Left lobe of liver (tissue), 2 donors: ENCODE data around the gene ASZ1. TPM values are rescaled to one million over a fixed set of nuclear protein-coding genes. Genes with fewer than 3 reads are reported as not detected.

Experiments used
- ATAC-seq: fragments of 200-7000 bp; cut with Tn5 transposase; one replicate; pipeline ENCODE4 v1.9.1; 2020; ENCODE audit warnings: mild to moderate bottlenecking, moderate library complexity
- DNase-seq: peaks from one replicate; pipeline ENCODE4 v3.0.0-alpha.2; 2020; ENCODE audit warnings: low spot score
- total RNA-seq: library from RNA; stranded (reverse); gene quantifications from one replicate; pipeline ENCODE4 v1.2.1, GENCODE V29; 2021
- donor health status: DM: no; HTN: no; CAD: no; lungs with moderate emphysema.
- donor health status: DM: no; HTN: yes; CAD: no.

ASZ1 gene
- total RNA-seq, 1 donor from 2014 or later = not detected

DNA sequence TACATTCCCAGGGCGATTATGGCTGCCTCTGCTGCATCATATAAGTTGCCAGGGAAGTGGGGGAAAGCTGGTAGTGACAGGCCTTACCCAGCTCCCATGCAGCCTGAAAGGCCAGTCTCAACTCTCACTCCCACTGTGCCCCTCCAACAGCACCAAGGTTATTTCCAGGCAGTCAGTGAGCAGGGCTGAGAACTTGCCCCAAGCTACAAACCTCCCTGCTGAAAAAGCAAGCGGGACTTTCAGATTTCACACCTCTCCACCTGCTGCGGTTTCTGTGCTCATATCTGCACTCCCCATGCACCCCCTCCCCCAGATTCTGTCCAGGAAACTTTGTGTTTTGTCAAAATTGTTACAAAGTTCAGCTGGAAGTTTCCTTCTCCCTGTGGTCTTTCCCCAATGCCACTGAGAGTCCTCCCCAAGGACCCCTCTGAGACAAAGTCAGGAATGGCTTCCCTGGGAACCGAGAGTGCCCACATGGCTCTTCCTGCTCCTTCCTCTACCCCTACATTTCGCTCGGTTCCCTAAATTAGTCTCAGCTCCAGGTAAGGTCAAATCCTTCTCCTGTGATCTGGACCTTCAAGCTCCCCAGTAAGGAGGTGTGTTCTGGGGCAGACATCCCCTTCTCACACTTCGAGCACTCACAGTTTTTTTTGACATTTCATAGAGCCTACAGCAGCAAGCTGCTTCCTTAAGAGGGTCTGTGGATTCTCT, 79.2 kb downstream of the ASZ1 start:
- DNase-seq (no peak), ATAC-seq (no peak)

DNA sequence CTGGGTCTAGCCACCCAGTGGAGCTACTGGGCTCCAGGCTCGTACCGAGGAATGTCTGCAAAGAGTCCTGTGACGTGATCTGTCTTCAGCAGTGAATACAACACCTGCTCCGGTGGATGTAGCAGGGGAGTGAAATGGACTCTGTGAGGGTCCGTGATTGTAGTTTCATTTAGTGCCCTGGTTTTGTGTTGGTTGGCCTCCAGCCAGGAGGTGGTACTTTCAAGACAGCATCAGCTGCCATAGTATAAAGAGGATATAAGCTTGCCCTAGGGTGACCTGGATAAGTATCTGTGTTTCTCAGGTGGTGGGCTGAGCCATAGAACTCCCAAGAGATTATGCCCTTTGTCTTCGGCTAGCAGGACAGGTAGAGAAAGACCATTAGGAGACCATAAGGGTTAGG, 79.8 kb downstream of the ASZ1 start:
- no peak for DNase-seq
- no peak for ATAC-seq

DNA sequence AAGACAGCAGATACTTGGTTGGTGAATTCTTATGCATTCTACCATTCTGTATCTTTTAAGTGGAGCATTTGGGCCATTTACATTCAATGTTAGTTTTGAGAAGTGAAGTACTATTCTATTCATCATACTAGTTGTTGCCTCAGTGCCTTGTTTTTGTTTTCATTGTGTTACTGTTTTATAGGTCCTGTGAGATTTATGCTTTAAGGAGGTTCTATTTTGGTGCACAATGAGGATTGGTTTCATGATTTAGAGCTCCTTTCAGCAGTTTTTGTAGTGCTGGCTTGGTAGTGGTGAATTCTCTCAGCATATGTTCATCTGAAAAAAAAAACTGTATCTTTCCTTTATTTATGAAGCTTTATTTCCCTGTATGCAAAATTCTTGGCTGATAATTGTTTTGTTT, 81.1 kb downstream of the ASZ1 start:
- no peak for DNase-seq

DNA sequence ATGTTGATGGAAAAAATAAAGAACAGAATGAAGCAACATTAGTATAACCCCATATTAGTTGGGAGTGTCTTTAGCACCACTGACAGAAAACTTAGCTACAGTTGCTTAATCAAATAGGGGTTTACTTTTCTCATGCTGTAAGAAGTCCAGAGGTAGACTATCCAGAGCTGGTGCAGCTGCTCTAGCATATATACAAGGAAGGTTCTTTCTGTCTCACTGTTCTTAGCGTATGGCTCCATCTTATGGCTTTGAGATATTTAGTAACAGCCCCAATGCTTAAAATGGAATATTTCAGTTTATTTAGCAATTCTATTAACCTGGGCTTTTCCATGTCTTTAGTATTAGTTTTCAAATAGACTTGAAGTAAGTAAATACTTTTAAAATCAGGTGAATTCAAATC, 89.3 kb downstream of the ASZ1 start:
- ATAC-seq = no peak
- DNase-seq = no peak

More for the DNA sequence above, 81.1 kb downstream of the ASZ1 start:
- no peak for ATAC-seq

DNA sequence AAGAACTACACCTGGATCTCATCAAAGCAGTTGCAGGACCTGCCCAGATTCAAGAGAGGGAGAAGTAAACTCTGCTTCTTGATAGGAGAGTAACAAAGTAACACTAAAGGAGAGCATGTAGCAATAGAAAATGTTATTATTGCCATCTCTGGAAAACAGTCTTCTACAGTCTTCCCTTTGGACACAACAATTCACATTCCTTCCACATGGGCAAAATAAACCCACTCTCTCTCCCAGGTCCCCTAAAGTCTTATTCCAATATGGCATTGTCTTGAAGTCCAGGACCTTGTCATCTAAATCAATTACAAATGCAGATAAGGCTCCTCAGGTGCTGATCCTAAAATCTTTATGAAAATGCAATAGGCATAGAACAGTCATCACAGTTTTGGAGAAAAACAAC, 94.1 kb downstream of the ASZ1 start:
- ATAC-seq (no peak), DNase-seq (no peak)

DNA sequence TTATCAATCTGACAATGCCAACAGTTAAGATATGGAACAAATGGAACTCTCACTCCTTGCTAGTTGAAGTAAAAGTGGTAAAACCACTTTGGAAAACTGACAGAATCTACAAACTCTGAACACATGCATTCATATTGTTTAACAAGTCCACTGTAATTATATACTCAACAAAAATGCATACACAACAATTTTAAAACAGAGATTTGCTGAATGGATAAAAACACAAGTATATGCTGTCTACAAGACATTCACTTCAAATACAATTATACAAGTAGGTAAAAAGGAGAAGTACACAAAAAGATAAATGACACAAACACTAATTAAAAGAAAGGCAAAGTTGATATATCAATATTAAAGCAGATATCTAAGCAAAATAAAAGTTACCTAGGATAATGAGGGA, 95.3 kb downstream of the ASZ1 start:
- DNase-seq = no peak

DNA sequence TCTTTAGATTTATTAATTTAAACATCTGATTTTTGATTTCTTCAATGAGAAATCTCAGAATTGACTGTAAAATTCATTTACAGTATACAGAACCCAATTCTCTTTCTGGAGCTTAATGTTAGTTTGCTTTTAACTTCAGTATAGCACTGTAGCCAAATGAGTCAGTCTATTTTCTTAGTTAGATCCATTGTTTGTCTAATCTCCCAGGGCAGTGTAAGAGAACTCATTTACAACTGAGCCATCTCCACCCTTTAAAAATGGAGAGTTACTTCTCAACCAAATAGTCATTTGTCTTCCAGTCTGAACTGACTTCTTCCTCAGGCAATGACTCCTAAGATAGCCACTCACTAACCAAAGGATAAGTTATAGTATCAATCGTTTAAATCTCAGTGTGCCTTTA, 101.5 kb downstream of the ASZ1 start:
- no peak for ATAC-seq
- DNase-seq = no peak

More for the DNA sequence above, 95.3 kb downstream of the ASZ1 start:
- no peak for ATAC-seq

DNA sequence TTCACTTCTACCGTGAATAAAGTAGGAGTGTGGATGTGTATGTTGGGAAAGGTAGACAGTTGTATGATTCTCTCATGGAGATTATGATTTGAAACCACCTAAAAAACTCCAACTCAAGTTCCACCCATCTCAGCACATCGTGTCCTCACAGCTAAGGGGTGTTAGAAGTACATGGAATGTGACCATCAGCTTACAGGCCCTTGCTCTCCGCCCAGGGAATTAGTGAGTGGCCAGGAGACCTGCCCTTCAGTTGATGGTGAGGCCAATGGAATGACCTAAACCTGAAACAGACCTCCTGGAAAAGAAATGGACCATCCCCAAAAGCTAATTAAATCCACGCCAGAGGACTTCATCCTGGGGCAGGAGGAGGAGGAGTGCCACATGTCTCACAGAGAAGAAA, 102.3 kb downstream of the ASZ1 start:
- DNase-seq (no peak), ATAC-seq (no peak)

DNA sequence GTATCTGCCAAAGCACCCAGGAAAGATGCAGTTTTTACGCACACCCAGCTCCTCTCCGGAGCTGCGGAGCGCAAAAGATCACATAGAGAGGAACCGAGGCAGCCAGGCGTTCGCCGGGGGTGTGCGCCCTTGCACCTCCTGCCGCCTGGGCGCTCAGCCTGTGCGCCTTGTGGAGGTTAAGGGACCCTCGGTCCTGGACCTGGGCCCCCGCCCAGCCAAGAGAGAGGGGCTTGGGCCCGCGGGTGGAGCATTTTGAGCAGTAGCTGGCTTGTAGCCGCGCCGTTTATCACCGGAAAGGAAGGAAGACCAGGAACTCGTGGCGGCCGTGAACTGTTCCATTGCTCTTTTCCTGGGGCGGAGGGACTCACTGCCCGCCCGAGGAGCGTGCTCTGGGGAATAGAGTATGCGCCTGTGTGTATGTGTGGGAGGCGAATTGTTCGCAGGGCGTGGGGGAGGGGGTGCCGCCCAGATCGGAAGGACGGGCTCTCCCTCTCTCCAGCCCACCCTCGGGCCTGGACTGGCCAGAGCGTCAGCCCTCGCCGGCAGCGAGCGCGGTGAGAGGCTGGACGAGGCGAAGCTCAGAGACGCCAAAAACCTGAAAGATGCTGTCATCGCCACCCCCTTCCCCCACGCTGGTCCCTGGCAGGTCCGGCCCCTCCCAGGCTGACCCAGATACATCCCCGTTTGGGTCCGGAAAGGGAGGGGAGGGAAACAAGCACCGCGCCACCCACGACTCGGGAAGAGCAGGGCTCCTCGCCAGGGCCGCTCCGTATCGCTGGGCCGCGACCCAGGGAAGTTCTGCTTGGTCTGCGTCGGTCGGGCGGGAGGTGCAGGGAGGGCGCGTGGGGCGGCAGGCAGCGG, 103.2 kb downstream of the ASZ1 start:
- ATAC-seq (peak; percentile 82), DNase-seq (peak; percentile 46)

DNA sequence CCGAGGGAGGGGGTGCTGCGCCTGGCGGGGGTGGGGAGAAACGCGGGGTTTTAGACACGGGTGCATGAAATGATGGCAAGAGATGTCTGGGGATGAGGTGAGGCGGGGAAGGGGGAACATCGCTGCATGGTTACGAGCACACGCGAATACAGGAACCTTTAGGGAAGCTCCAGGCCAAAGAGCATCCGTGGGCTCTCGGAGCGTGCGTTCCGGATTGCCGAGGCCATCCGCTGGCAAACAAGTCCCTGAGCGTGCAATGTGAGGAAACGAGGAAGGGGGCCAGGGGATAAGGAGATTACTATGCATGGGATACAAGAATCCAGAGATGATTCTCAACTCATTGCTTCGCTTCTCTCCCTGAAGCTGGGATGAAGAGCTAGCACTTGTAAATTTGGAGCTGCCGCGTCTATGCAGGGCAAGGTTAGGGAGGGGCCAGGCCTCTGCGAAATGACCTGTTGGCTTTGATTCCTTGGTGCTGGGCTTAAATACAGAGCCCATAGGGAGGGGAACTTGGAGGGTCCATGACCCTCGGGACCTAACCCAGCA, 103.9 kb downstream of the ASZ1 start:
- peak; percentile 21 for ATAC-seq

DNA sequence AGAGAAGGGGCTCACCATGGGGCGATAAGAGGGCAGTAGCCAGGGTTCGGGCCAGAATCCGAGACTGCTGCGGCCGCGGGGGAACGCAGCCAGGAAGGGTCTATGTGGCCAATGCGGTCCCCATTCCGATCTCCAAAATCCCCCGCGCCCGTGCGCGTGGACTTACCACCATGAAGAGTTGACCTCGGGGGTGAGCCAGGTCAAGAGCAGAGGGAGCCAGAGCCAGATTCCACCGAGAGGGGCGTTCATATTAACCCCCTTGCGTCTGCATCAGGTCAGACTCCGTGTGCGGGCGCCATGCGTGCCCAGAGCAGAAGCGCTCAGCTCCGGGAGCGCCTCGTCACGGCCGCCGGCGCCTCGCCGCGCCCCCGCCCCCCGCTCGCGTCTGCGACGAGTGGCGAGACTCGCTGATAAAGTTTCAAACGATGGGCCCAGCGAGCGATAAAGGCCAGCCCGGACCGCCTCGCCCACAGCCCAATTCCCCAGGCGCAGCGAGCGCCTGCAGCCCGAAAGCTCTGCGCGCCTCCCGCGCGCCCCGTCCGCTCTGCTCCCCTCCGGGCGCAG, 104.5 kb downstream of the ASZ1 start, which contains the start of gene WNT2:
TSS of gene WNT2 (minus strand) at position 318 of the 564 bp plus-strand sequence. CDS start at position 249, 69 bp downstream.
- no peak for DNase-seq
- peak; percentile 21 for ATAC-seq

More for the DNA sequence above, 103.9 kb downstream of the ASZ1 start:
- no peak for DNase-seq

DNA sequence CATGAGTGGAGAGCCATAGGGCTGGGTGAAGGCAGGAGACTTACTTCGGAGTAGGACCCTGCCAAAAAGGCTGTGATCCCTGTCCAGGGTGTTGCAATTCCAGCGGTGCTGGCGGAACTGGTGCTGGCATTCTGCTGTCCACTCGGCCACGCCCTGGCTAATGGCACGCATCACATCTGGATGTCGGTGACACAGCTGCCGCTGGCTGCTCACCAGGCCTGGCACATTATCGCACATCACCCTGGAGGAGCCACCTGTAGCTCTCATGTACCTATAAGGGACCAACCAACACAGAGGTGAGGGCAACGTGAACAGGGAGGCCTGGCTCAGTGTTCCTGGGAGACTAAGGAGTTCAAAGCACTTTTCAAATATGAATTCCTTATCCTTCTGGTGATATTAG, 106.8 kb downstream of the ASZ1 start:
- ATAC-seq (no peak), DNase-seq (no peak)

DNA sequence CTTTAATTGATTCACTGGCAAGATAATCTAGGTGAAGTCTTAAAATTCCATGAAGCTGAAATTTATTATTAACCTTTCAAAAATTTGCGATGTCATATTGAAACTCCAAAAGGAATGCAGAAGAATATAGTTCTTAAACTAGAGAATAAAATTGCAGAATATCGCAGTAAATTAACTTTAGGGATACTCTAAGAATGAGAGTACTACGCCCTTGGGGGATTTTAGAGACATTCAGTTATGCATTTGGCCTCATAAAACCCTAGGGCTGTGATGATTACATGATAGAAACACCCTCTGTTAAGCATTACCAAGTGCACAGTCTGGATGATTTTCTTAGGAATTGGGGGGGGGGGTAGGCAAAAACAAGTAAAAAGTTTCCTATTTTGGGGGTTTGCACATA, 108.1 kb downstream of the ASZ1 start:
- DNase-seq = no peak
- ATAC-seq = no peak

DNA sequence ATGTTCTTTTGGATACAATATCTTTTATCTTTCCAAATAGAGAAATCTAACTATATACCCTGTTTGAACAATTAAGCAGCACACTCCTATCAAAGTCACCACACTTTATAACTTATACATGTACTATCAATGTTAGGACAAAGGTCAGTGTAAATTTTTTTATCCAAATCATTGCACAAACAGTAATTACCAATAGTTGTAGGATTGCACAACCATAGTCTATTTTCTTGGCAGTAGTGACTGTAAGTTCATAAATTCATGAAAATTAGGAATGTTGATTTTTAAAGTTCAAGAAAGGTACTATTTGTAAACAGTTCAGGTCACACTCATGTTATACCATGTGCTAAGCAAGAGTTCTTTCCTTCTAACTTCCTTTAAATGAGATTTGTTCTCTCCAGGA, 113.7 kb downstream of the ASZ1 start:
- ATAC-seq = no peak
- DNase-seq = no peak

Other genes starting within 250 kb of the ASZ1 start
- gene WNT2, start 104.4 kb downstream of the ASZ1 start, total RNA-seq = 0.86 TPM
- 1.1 TPM for gene CFTR, start 52.5 kb upstream of the ASZ1 start, total RNA-seq